ENCODE results near the gene CYTH2.

CYTH2 gene

DNA sequence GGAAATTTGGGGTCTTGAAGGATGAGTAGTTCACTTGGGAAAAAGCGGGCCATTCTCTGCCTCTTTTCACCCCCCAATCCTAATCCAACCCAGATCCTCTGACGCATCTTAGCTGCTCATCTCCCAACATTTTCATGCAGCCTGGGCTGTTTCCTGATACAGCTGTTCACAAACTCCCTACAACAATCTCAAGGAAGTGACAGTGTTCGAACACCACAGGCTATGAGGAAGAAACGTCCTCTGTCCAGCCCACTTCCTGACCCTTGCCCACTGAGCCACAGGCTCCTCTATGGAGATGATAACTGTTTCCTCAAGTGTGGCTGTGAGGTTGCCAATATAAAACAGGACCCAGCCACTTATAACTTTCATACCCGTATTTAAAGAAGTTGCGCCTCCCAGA, 26.2 kb downstream of the CYTH2 start:
- no peak overlapping the region for H3K27ac ChIP-seq
- DNase-seq: no peak
- TF ChIP-seq, protein P1, sequence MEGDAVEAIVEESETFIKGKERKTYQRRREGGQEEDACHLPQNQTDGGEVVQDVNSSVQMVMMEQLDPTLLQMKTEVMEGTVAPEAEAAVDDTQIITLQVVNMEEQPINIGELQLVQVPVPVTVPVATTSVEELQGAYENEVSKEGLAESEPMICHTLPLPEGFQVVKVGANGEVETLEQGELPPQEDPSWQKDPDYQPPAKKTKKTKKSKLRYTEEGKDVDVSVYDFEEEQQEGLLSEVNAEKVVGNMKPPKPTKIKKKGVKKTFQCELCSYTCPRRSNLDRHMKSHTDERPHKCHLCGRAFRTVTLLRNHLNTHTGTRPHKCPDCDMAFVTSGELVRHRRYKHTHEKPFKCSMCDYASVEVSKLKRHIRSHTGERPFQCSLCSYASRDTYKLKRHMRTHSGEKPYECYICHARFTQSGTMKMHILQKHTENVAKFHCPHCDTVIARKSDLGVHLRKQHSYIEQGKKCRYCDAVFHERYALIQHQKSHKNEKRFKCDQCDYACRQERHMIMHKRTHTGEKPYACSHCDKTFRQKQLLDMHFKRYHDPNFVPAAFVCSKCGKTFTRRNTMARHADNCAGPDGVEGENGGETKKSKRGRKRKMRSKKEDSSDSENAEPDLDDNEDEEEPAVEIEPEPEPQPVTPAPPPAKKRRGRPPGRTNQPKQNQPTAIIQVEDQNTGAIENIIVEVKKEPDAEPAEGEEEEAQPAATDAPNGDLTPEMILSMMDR (IDR thresholded peaks at IDR 0.05): no peak
- H3K4me3 ChIP-seq: no peak overlapping the region
- intact Hi-C loops (cut with DNase I; ENCODE audit: low total_unique reads): no loop called here
- H3K9me3 ChIP-seq: no peaks in the 10 kb centered on the region
- H3K27me3 ChIP-seq: peaks cover 0 to 65% of the 10 kb centered on the region in 2 donors
- no peaks in the 10 kb centered on the region for H3K36me3 ChIP-seq
- peaks cover 0 to 47% (median 27%) of the 10 kb centered on the region in 4 donors for H3K4me1 ChIP-seq

DNA sequence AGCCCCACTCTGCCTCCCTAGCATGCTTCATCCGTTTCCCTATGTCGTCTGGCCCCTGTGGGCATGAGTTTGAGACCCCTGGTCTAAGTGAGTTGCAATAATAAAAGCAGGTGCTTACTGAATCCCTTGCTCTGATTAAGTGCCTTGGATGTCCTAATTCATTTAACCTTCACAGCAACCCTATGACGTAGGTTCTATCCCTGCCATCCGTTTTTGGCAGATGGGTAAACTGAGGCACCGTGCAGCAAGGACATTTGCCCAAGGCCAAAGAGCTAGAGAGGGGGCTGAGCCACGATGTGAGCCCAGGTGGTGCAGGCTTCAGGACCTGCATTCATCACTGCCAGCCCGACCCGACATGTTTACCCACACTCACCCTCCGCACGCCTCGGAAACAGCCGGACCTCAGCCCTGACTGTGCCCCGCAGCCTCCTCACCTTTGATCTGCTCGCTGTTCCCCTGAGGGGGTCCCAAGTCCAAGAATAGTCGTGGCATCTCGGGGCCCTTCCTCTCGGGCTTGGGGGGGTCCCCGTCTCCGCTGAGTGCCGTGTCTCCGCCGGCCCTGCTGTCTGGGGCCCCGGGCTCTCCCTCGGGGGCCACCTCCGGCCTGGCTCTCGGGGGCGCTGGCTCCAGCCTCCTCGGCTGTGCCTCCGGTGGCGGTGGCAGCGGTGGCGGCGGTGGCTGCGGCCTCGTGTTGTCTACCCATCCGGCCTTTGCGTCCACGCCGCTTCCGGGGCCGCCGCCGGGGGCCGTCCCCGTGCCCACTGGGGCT, 28.0 kb downstream of the CYTH2 start:
- H3K9me3 ChIP-seq: no peaks in the 10 kb centered on the region
- TF ChIP-seq, protein P1 (IDR thresholded peaks at IDR 0.05): no peak
- no peak overlapping the region for H3K4me3 ChIP-seq
- H3K27ac ChIP-seq: no peak overlapping the region
- DNase-seq: no peak
- H3K36me3 ChIP-seq: no peaks in the 10 kb centered on the region
- peaks cover 0 to 65% of the 10 kb centered on the region in 2 donors for H3K27me3 ChIP-seq
- intact Hi-C loops (cut with DNase I; ENCODE audit: low total_unique reads): no loop called here
- H3K4me1 ChIP-seq: peaks cover 0 to 42% (median 20%) of the 10 kb centered on the region in 4 donors

DNA sequence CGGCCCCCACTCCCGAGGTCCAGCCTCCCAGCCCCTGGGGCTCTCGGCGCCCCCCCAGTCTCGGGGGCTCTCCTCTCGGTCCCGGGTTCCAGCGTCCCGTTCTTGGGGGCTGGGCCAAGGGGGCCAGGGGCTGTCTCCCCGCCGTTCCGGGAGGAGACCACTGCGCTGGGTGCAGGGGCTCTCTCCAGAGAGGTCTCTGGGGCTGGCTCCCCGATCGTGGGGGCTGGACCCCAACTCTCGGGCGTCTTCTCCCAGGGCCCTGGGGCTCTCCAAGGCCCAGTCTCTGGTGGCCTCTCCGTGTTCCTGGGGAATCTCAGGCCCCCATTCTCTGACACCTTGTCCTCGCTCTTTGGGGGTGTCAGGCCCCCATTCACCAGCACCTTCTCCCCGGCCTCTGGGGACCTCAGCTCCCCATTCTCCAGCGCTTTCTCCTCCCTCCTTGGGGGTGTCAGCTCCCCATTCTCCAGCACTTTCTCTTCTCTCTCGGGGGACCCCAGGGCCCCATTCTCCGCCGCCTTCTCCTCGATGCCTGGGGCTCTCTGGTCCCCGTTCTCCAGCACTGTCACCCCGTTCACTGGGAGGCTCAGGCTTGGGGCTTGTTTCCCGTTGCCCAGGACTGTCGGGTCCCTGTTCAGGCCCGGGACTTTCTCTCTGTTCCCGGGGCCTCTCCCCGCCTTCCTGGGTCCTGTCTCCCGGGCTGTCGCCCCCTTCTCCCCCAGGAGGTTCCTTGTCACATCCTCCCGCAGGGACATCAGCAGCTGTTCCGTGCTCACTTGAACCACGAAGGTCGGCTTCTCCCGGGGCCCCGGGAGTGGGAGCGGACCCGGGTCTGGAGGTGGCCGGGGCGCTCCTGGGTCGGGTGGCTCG, 28.8 kb downstream of the CYTH2 start:
- Histone ChIP-seq H3K4me1 (peaks cover 0 to 36% (median 17%) of the 10 kb centered on the region in 4 donors), H3K27ac (no peak overlapping the region), H3K4me3 (no peak overlapping the region), H3K27me3 (peaks cover 0 to 66% of the 10 kb centered on the region in 2 donors), H3K36me3 (no peaks in the 10 kb centered on the region), H3K9me3 (no peaks in the 10 kb centered on the region)
- intact Hi-C loops (cut with DNase I; ENCODE audit: low total_unique reads): no loop called here
- DNase-seq: no peak
- TF ChIP-seq, protein P1 (IDR thresholded peaks at IDR 0.05): no peak

DNA sequence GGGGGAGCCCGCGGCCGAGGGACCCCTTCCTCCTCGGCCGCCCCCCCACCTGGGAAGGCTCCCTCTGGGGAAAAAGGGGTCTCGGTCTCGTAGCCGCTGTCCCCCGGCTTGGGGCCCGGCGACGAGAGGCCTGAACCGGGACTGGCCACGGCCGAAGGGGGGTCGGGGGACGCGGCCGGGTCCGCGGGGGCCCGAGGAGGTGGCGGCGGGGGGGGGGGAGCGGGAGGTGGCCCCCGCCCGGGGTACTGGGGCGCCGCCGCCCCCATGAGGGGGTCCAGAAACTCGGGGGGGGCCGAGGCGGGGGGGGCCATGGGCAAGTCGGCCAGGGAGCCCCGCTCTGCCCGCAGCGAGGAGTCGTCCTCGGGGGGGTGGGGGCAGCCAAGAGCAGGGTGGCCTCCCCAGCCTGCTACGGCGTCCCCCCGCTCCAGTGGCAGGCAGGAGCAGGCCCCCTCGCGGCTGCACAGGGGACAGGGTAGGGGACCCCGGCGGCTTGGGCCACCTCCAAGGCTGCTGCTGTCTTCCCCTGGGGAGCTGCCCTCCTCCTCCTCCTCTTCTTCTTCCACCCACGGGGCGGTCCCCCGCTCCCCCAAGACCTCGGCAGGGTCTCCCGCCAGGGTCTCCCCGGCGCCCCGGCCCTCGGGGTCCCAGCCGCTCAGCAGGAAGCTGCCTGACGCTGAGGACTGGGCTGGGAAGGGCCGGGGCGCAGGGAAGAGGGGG, 29.6 kb downstream of the CYTH2 start:
- Histone ChIP-seq H3K4me3 (no peak overlapping the region), H3K9me3 (no peaks in the 10 kb centered on the region), H3K36me3 (no peaks in the 10 kb centered on the region), H3K4me1 (peaks cover 0 to 30% (median 13%) of the 10 kb centered on the region in 4 donors), H3K27me3 (peaks cover 0 to 60% of the 10 kb centered on the region in 2 donors), H3K27ac (no peak overlapping the region)
- TF ChIP-seq, protein P1 (IDR thresholded peaks at IDR 0.05): no peak
- no peak for DNase-seq
- intact Hi-C loops (cut with DNase I; ENCODE audit: low total_unique reads): no loop called here

DNA sequence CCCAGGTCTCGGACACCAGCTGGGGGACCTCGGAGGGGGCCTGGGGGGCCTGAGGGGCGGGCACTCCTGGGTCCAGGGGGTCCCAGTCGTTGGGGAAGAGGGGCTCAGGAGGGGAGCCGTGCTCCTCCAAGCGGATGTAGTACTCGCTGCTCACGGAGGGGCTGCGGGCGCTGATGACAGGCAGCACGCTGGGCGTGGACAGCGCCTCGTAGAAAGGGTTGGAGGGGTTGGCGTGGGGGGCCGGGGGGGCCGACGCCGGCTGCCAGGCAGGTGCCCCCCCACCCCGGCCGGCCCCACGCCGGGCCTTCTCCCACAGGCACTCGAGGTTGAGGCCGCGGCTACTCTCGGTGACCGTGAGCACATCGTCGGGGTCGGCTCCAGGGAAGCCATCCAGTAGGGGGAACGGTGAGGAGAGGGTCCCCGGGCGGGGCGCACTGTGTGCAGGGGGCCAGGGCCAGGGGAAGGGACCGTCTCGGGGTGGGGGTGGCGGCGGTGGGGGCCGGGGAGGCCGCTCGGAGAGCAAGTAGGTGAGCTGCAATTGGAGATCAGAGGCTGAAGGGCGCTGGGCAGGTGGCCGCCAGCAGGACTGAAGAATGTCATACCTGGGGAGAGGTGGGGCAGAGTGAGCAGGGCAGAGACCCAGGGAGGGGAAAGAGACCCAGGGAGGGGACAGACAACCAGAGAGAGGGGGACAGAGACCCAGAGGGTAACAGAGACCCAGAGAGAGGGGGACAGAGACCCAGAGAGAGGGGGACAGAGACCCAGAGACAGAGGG, 30.3 kb downstream of the CYTH2 start:
- intact Hi-C loops (cut with DNase I; ENCODE audit: low total_unique reads): no loop called here
- H3K4me1 ChIP-seq: peaks cover 0 to 27% (median 12%) of the 10 kb centered on the region in 4 donors
- H3K27me3 ChIP-seq: peaks cover 0 to 60% of the 10 kb centered on the region in 2 donors
- no peaks in the 10 kb centered on the region for H3K36me3 ChIP-seq
- no peak overlapping the region for H3K4me3 ChIP-seq
- TF ChIP-seq, protein P1 (IDR thresholded peaks at IDR 0.05): no peak
- no peak overlapping the region for H3K27ac ChIP-seq
- H3K9me3 ChIP-seq: no peaks in the 10 kb centered on the region
- DNase-seq: no peak
